ENCODE data around the gene THAP6.
"Not testable (repeated sequence)": the region's sequence is repeated elsewhere in the genome, so short reads cannot be mapped to it uniquely, and the experiment has no call there.

- not testable (repeated sequence) for TF ChIP-seq EZH2phosphoT487 (IDR thresholded peaks at IDR 0.05; ENCODE audit: borderline replicate concordance); CTCF (IDR thresholded peaks at IDR 0.05 in 2 of 3, conservative IDR thresholded peaks at IDR 0.05 in 1 of 3; ENCODE audit: borderline replicate concordance in 1 of 3, insufficient read depth in 1 of 3, low read depth in 2 of 3, low read length in 2 of 3); REST (IDR thresholded peaks at IDR 0.05; ENCODE audit: low read depth); ATF3 (IDR thresholded peaks at IDR 0.05); ZNF274 (IDR thresholded peaks at IDR 0.05; ENCODE audit: low read depth, low read length); POLR2A (IDR thresholded peaks at IDR 0.05; ENCODE audit: borderline replicate concordance, extremely low read depth, insufficient read depth, insufficient read length); POLR2AphosphoS5 (IDR thresholded peaks at IDR 0.05; ENCODE audit: low read depth, low read length)
Observed at GRCh38 chr4:75509592-75509991, 4.7 kb upstream of the THAP6 start.

All from HCT116 (cell line).